D341Med (cell line): Measurements from ENCODE around the gene SLC35F1.

Experiments used
- DNase-seq: peaks from one replicate; pipeline ENCODE4 v3.0.0; 2012; ENCODE audit warnings: low spot score

Gene SLC35F1

GRCh38 chr6:118277631-118278030, 370.6 kb downstream of the SLC35F1 start:
- no peak for DNase-seq

DNA sequence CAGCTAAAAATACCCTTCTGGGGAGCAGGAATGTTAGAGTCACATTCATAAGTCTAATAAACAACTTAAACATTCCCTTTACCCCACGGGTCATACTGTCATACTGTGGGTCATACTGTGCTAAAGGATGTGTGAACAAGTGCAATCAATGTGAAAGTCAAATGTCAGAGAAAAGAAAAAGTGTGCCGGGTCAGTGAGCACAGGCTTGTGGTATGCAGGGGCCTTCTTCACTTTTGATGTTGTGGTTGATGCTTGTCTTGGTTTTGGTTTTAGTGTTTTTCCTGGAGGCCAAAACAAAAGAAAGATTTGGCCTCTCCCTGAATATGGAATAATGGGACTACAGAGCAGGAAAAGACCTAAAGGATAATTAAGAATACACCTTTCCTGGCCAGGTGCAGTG, 373.1 kb downstream of the SLC35F1 start:
- no peak for DNase-seq

DNA sequence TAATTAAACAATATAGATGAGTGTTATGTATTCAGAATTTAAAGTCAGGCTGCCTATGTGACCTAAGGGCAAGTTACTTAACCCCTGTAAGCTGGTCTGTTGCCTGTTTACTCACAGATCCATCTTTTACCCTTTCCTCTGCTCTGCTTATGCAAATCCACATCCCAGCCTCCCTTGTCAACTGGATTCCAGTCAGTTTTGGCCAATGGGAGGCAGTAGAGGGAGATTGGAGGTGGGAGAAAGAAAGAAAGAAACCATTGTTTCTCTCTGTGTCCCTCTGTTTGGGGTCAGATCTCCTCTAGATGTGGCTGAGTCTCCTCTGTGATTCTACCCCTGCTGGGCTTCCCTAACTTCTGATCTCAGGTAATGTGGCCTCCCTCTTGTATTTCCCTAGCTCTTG, 374.2 kb downstream of the SLC35F1 start:
- DNase-seq, result no peak

DNA sequence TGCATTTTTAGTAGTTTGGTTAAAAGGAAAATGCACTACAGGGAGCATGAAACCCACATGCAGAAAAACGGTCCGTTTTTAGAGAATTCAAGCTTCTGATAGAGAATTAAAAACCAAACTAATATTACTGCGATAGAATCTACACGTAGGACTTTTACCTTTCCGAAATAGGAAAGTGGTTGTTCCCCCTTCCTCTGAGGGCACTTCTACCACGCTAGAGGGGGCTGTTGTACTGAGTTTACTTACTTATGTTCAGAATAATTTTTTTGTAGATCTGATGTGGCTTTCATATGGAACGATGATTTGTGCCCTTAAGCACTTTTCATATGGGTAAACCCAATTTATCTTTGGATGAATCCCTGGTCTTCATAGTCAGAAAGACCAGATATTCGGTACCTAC, 376.7 kb downstream of the SLC35F1 start:
- peak; percentile 45 for DNase-seq

GRCh38 chr6:118284736-118285360, 377.8 kb downstream of the SLC35F1 start:
- DNase-seq, result no peak

DNA sequence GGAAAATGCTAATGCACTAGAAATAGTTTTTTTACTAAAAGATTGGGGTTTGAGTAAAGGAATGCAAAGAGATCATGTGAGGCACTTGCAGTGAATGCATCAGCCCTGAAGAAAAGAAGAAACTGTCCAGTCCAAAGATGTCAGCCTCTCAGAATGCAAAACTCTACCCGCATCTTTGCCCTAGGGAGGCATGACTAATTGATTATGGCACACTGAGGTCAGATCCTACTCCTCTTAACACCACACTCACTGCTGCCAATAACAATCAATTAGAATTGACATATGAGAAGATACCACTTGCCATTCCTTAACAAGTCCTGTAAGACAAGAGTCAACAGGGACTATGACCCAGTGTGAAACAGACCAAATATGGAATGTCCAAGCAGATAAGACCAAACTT, 378.7 kb downstream of the SLC35F1 start:
- no peak for DNase-seq

DNA sequence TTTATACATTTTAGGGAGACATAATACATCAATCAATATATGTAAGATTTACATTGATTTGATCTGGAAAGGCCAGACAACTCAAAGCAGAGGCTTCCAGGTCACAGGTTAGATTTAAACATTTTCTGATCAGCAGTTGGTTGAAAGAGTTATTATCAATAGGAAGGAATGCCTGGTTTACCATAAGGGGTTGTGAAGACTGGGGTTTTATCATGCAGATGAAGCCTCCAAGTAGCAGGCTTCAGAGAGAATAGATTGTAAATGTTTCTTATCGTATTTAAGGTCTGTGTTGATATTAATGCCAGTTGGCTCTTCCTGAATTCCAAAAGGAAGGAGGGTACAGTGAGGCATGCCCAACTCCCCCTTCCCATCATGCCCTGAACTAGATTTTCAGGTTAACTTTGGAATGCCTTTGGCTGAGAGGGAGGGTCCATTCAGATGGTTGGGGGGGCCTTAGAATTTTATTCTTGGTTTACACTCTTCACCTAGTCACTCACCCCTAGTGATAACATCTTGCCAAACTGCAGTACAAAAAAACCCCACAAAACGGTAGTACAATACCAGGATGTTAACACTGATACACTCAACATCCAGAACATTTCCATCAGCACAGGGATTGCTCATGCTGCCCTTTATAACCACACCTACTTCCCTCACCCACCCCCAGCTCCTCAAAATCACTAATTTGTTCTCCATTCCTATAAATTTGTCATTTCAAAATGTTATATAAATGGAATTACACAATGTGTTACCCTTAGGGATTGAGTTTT, 381.5 kb downstream of the SLC35F1 start:
- DNase-seq, result no peak

DNA sequence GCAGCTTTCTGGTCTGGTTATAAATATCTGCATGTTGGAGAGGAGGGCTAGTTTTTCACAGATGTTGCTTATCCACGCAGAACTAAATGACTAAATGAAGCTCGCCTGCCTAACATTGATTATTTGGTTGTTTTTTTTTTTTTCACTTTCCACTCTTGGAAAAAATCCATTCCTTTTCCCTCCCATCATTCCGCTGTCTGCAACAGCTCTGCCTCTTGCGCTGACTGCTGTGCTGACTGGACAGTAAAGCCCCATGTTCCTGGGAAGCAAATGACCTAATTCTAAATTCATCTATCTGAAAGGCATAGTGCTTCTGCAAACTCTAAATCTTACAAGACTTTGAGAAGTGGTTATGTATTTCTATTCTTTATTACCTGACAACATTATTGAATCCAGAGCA, 385.5 kb downstream of the SLC35F1 start:
- DNase-seq, result no peak

DNA sequence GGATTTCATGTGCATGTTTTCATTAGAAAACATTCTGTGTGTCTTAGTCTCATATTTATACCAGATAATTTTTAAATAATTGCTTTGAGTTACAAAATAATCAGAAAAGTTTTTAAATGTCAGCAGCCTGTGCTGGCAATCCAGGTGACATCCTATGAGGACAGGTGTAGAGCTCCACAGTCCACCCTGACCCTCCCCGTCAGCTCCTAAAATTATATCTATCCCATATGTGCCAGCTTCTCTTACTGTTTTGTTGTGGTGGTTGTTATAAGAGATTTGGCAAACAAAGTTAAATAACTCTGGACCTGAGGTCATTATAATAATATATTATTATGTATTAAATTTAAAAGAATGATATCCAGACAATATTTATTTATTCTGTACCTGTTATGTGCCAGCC, 387.8 kb downstream of the SLC35F1 start:
- no peak for DNase-seq

- no peak for DNase-seq
These were observed 388.3 kb downstream of the SLC35F1 start for GRCh38 chr6:118295336-118295735.

- DNase-seq, result no peak
These were observed 389.3 kb downstream of the SLC35F1 start for GRCh38 chr6:118296129-118296901.

DNA sequence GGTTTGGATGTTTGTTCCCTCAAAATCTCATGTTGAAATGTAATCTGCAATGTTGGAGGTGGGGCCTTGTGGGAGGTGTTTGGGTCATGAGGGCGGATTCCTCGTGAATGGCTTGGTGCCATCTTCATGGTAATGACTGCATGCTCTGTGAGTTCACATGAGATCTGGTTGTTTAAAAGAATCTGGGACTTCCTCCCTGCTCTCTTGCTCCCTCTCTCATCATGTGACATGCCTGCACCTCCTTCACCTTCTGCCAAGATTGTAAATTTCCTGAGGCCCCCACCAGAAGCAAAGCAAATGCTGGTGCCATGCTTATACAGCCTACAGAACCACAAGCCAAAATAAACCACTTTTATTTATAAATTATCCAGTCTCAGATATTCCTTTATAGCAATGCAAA, 390.8 kb downstream of the SLC35F1 start:
- DNase-seq, result no peak

DNA sequence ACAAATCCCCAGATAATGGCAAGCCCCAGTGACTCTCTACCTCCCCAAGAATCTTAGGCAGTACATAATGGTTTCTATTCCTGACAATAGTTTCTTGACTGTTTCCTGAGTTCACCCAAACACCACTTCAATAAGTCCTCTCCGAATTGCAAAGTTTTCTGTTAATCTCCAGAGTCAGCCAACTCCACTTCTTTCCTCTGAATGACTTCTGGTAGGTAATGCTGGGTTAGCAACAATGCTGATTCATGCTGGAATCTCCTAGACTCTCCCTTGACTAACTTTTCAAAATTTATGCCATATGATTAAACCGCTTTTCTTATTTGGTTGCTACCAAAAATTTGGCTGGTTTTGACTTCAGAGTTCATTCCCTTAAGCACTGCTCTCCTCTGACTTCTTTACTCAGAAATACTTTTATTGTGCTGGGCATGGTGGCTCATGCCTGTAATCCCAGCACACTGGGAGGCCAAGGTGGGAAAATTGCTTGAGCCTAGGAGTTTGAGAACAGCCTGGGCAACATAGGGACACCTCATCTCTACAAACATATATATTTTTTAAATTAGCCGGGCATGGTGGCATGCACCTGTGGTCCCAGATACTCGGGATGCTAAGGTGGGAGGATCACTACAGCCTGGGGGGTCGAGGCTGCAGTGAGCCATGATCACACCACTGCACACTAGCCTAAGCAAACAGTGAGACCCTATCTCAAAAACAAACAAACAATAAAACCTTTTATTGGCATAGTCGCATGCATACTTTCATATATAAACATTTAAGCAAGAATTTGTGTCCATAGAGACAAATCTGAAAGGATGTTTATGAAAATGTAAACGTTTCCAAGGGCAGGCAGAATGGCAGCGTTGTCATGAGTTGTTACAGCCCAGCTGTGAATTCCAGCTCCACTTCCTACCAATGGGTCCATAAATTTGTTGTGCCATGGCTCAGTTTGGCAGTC, 391.7 kb downstream of the SLC35F1 start:
- DNase-seq, result no peak

GRCh38 chr6:118299457-118299856, 392.4 kb downstream of the SLC35F1 start:
- DNase-seq, result no peak

DNA sequence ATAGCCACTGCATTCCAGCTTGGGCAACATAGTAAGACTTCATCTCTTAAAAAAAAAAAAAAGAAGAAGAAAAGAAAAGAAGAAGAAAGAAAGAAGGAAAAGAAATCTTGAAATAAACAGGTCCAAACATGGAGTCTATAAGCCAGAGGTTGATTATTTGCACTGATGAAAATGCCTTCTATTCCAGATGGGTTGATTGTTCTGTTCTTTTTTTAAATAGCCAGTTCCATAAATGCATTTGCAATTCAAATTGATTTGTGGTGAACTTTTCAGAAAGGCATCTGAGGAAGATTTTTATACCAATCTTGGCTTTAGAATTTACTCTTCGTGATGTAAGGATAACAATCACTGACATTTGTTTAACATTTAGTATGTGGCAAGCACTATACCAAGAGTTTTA, 397.3 kb downstream of the SLC35F1 start:
- no peak for DNase-seq

- no peak for DNase-seq
These were observed 398.0 kb downstream of the SLC35F1 start for GRCh38 chr6:118305081-118305480.

- DNase-seq, result no peak
These were observed 399.6 kb downstream of the SLC35F1 start for GRCh38 chr6:118306392-118307238.

DNA sequence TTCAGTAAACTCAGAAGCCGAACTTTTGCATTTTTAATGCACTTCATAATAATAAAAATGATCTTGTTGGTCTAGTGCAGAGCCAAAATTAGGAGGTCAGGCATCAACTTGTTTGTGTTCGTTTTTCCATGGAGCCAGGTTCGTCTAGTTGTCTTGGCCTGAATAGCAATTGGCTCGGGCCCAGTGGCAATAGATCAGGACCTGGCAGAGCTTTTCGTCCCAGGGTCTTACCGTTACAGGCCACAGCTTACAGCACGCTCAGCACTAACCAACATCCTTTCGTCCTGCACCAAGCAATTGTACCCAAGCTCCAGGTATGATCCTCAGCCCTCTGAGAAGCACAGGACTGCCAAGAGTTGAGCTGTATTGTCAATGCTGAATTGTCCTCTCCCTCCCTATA, 400.5 kb downstream of the SLC35F1 start:
- DNase-seq, result no peak

- DNase-seq, result no peak
These were observed 402.5 kb downstream of the SLC35F1 start for GRCh38 chr6:118309337-118310093.

DNA sequence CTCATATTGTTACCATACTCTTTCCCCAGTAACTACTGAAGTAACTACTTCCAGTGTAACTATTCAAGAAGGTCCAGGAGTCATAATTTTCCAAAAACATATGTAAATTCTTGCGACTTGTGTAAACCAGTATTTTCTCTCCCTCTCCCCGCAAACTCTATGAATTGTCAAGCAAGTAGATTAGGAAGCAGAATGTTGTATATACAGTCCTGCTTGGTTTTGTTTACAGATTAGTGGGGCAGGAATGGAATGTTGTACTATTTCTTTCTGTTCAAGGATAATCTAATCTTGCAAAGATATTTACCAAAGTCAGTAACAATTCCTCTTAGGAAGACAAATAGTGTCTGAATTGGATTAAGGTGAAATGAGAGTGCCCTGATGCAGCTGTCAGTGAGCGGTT, 406.1 kb downstream of the SLC35F1 start:
- no peak for DNase-seq
